22Rv1 (cell line): ENCODE data around the gene SLC35B2.

Experiments
- H3K27ac ChIP-seq: fragments of 450-650 bp; 2 replicates; pipeline ENCODE4 v1.5.1; 2017
- ZFX ChIP-seq: fragments of 450-650 bp; IDR thresholded peaks from 2 replicates; pipeline ENCODE4 v1.6.1; 2017; ENCODE audit warnings: antibody characterized with exemption, borderline replicate concordance
- TF ChIP-seq, protein P1 (sequence below): fragments of 450-650 bp; IDR thresholded peaks from 2 replicates; pipeline ENCODE4 v1.5.1; 2017; ENCODE audit warnings: mild to moderate bottlenecking

Gene SLC35B2

DNA sequence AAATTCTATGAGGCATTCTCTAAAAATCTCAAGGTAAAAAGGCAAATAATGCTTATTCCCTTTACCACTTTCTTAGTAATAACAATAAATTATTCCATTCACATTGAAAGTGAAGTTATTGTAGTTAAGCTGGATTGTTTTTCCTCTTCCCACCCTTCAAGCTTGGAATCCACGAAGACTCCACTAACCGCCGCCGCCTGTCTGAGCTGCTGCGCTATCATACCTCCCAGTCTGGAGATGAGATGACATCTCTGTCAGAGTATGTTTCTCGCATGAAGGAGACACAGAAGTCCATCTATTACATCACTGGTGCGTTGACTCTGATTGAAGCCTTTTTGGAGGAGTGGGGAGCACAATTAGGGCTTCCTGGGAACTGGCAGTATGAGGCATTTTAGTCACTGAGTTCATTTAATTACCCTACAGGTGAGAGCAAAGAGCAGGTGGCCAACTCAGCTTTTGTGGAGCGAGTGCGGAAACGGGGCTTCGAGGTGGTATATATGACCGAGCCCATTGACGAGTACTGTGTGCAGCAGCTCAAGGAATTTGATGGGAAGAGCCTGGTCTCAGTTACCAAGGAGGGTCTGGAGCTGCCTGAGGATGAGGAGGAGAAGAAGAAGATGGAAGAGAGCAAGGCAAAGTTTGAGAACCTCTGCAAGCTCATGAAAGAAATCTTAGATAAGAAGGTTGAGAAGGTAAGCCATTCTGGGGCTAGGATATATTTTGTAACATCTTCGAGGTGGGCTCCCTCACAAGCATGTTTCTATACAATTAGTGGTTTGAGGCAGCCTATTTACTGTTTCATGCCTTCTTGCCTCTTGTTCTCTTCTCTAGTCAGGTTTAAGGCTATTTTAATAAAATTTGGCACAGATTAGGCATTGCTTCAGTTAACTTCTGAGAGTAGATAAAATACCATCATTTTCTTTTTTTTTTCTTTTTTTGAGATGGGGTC lies 5.5 kb downstream of the SLC35B2 start:
- peak overlapping the region; percentile 91 for H3K27ac ChIP-seq
- TF ChIP-seq ZFX: no peak
- TF ChIP-seq, protein P1, sequence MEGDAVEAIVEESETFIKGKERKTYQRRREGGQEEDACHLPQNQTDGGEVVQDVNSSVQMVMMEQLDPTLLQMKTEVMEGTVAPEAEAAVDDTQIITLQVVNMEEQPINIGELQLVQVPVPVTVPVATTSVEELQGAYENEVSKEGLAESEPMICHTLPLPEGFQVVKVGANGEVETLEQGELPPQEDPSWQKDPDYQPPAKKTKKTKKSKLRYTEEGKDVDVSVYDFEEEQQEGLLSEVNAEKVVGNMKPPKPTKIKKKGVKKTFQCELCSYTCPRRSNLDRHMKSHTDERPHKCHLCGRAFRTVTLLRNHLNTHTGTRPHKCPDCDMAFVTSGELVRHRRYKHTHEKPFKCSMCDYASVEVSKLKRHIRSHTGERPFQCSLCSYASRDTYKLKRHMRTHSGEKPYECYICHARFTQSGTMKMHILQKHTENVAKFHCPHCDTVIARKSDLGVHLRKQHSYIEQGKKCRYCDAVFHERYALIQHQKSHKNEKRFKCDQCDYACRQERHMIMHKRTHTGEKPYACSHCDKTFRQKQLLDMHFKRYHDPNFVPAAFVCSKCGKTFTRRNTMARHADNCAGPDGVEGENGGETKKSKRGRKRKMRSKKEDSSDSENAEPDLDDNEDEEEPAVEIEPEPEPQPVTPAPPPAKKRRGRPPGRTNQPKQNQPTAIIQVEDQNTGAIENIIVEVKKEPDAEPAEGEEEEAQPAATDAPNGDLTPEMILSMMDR: no peak

DNA sequence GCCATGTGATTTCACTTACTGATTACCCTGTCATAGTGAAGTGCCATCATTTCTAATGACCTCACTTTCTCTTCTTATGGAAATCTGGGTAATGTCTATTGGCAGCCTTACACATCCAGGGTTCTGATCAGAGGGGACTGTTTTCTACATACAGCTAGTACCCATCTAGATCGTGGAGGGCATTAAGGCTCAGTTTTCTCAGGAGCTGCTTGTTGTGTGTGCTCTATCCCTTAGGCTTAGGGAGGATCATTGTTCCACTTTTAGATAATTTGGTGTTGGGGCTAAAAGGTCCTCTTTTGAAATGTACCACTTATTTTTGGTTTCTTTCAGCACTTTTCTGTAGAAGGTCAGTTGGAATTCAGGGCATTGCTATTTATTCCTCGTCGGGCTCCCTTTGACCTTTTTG lies 6.6 kb downstream of the SLC35B2 start:
- peak overlapping the region; percentile 91 for H3K27ac ChIP-seq
- TF ChIP-seq, protein P1: no peak
- TF ChIP-seq ZFX: no peak

- TF ChIP-seq, protein P1: no peak
- no peak for TF ChIP-seq ZFX
- H3K27ac ChIP-seq: peak overlapping the region; percentile 91
Measured at GRCh38 chr6:44250067-44250717, 7.1 kb downstream of the SLC35B2 start.

DNA sequence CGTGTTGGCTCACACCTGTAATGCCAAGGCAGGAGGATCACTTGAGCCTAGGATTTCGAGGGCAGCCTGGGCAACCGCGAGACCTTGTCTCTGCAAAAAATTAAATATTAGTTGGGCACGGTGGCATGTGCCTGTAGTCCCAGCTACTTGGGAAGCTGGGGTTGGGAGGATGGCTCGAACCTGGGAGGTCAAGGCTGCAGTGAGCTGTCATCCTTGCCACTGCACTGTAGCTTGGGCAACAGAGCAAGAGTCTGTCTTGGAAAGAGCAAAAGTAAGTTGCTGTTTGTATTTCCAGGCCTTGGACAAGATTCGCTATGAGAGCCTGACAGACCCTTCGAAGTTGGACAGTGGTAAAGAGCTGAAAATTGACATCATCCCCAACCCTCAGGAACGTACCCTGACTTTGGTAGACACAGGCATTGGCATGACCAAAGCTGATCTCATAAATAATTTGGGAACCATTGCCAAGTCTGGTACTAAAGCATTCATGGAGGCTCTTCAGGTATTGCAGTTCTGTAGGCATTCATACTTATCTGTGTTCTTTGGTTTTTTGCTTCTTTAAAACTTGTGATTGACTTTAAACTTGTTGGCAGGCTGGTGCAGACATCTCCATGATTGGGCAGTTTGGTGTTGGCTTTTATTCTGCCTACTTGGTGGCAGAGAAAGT lies 8.1 kb downstream of the SLC35B2 start:
- TF ChIP-seq ZFX: no peak
- TF ChIP-seq, protein P1: no peak
- H3K27ac ChIP-seq: peak overlapping the region; percentile 91

GRCh38 chr6:44248579-44248978 lies 8.7 kb downstream of the SLC35B2 start:
- TF ChIP-seq, protein P1: no peak
- no peak for TF ChIP-seq ZFX

GRCh38 chr6:44247338-44248302 lies 9.7 kb downstream of the SLC35B2 start:
- H3K27ac ChIP-seq: peak overlapping the region; percentile 91
- TF ChIP-seq, protein P1: no peak
- no peak for TF ChIP-seq ZFX

More at GRCh38 chr6:44248579-44248978, 8.7 kb downstream of the SLC35B2 start:
- H3K27ac ChIP-seq: peak overlapping the region; percentile 91
